ENCODE measurements around the gene TCF4. TPM values are rescaled to one million over a fixed set of nuclear protein-coding genes. Genes with fewer than 3 reads are reported as not detected.

The TCF4 gene
- total RNA-seq, 2 experiments from 2014 or later, result 0.21 to 0.26 TPM

DNA sequence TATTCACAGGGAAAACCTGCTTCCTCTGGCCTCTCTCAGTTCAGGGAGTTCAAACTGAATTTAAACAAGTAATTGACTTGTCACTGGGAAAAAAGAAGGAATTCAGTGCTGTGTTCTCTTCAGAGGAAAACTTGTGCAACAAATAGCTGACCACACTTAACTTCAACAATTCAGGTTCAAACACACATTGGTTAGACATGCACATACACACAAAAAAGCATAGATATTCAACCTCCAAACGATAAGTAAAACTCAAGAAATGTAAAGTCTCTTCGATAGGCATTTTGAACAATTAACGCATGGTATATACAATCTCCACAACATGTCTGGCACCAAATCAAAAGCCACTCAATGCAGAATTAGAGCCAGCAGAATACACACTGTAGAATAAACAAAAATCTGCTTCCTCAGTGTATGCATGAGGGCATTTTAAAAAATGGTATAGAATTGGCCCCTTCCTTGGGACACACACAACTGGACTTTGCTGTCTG, 269.0 kb downstream of the TCF4 start:
- Mint-ChIP-seq H3K27ac (no peak overlapping the region), H3K4me3 (no peak overlapping the region), H3K4me1 (ENCODE audit: low read depth) (peaks cover 12% of the 10 kb centered on the region), H3K9me3 (ENCODE audit: insufficient read depth) (no peaks in the 10 kb centered on the region), H3K36me3 (ENCODE audit: low read depth) (no peaks in the 10 kb centered on the region), H3K27me3 (ENCODE audit: low read depth) (peaks cover 35% of the 10 kb centered on the region)
- DNase-seq (no peak), ATAC-seq (no peak)
- ChIA-PET POLR2A (no interaction called here), CTCF (interaction anchor here (0.6 kb wide), 1 partner anchor 16 kb away, joined by 3 read pairs; no protein-coding TSS in a partner anchor)

DNA sequence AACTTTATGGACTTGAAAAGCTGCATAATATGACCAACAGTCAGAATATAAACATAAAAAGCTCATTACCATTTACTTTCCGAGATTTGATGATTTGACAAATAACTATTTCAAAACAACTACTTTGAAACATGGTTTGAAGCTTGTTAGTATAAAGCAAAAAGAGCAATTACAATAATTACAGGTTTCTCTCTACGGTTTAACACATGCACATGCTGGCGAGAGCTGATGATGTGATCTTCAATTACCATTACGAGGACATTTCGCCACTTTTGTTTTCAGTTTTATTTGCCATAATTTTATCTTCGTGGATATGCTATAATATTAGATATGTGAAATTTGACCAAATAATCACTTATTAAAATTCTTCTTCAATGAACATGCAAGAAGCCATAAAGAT, 270.1 kb downstream of the TCF4 start:
- no peak for DNase-seq
- no peak overlapping the region for H3K27ac Mint-ChIP-seq
- H3K4me1 Mint-ChIP-seq (ENCODE audit: low read depth), result peaks cover 12% of the 10 kb centered on the region
- ChIA-PET POLR2A (no interaction called here), CTCF (interaction anchor here (1.2 kb wide), 1 partner anchor 10 kb away, joined by 3 read pairs; no protein-coding TSS in a partner anchor)
- ATAC-seq, result no peak
- no peaks in the 10 kb centered on the region for H3K9me3 Mint-ChIP-seq (ENCODE audit: insufficient read depth)
- H3K27me3 Mint-ChIP-seq (ENCODE audit: low read depth), result peaks cover 28% of the 10 kb centered on the region
- H3K4me3 Mint-ChIP-seq, result no peak overlapping the region
- no peaks in the 10 kb centered on the region for H3K36me3 Mint-ChIP-seq (ENCODE audit: low read depth)

DNA sequence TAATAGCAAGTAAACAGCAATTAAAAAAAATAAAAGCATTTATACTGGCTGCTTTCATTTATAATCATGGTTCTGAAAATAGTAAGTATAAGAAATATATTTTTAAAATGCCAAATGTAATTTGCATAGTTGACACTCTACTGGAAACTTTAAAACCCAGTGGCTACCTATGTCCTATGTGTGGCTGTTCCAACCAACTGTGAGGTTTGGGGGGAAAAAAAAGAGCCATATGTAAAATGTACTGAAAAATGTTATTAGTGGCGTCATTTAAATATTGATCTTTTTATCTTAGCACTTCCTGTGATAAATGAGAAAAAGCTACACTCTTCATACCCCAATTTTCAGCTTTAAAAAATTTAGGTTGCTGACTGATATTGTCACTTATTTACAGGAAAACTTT, 270.7 kb downstream of the TCF4 start:
- ATAC-seq (no peak), DNase-seq (no peak)
- Mint-ChIP-seq H3K4me1 (ENCODE audit: low read depth) (peaks cover 12% of the 10 kb centered on the region), H3K27ac (no peak overlapping the region), H3K9me3 (ENCODE audit: insufficient read depth) (no peaks in the 10 kb centered on the region), H3K27me3 (ENCODE audit: low read depth) (peaks cover 25% of the 10 kb centered on the region), H3K4me3 (no peak overlapping the region), H3K36me3 (ENCODE audit: low read depth) (no peaks in the 10 kb centered on the region)
- ChIA-PET CTCF (interaction anchor here (1.2 kb wide), 1 partner anchor 11 kb away, joined by 3 read pairs; no protein-coding TSS in a partner anchor), POLR2A (no interaction called here)

DNA sequence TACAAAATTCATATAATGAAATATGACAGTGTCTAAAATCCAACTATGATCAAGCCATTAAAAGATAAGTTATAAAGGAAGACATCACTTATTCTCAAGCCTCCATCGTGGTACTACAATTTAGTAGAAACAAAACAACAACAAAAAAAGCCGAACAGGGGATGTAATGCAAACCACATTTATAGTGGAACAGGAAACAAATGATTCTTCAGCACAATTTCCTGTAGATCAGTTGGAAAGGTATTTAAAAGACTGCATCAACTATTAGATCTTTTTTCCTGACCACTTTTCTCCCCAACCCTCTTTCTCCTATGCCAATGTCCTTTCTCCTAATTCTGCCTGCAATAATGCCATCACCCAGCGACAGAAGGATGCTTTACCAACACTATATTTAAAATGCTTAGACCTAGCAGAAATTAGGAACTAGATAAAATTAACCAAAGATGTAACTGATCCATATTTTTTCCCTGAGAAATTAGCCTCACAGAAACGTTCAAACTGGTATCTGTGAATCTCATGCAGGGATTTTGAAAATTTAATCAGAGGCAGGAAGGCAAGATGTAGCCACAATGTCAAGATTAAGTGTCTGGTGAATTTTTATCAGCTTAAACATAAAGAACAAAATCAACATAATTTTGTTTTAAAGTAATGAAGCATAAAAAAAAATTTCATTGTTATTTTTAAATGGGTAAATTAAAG, 271.4 kb downstream of the TCF4 start:
- H3K27ac Mint-ChIP-seq, result no peak overlapping the region
- no peaks in the 10 kb centered on the region for H3K9me3 Mint-ChIP-seq (ENCODE audit: insufficient read depth)
- peaks cover 24% of the 10 kb centered on the region for H3K27me3 Mint-ChIP-seq (ENCODE audit: low read depth)
- peaks cover 11% of the 10 kb centered on the region for H3K4me1 Mint-ChIP-seq (ENCODE audit: low read depth)
- CTCF ChIA-PET, result no interaction called here
- H3K36me3 Mint-ChIP-seq (ENCODE audit: low read depth), result no peaks in the 10 kb centered on the region
- POLR2A ChIA-PET, result no interaction called here
- H3K4me3 Mint-ChIP-seq, result no peak overlapping the region
- DNase-seq, result no peak
- no peak for ATAC-seq

DNA sequence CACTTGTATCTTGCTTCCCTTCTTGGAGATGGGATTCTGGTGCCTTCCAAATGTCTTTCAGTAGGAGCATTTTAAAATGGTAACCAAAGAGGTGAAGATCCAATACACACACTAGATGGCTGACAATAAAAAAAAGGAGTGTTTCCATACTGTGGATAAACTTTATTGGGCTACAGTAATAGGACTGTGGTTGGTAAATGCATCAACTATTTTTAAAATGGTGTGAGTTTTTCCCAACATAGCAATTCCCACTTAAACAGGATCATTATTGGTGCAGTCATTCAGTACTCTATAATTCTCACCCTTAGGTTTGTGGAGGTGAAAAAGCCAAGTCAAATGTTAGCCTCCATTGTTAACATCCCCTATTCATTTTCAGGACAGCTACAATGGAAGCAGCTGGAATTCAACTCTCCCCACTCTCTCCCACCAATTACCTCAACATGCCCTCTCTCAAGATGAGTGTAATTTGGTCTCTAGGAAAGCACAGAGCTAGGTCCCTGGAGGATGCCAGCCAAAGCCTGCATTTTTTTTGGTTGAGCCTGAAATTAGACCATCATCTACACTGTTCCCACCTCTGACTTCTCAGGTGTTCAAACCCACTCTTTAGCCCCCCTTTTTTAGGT, 273.3 kb downstream of the TCF4 start:
- ChIA-PET CTCF (no interaction called here), POLR2A (no interaction called here)
- no peaks in the 10 kb centered on the region for H3K36me3 Mint-ChIP-seq (ENCODE audit: low read depth)
- ATAC-seq, result no peak
- no peak overlapping the region for H3K27ac Mint-ChIP-seq
- H3K4me3 Mint-ChIP-seq, result no peak overlapping the region
- peaks cover 5% of the 10 kb centered on the region for H3K4me1 Mint-ChIP-seq (ENCODE audit: low read depth)
- no peak for DNase-seq
- peaks cover 10% of the 10 kb centered on the region for H3K27me3 Mint-ChIP-seq (ENCODE audit: low read depth)
- no peaks in the 10 kb centered on the region for H3K9me3 Mint-ChIP-seq (ENCODE audit: insufficient read depth)

DNA sequence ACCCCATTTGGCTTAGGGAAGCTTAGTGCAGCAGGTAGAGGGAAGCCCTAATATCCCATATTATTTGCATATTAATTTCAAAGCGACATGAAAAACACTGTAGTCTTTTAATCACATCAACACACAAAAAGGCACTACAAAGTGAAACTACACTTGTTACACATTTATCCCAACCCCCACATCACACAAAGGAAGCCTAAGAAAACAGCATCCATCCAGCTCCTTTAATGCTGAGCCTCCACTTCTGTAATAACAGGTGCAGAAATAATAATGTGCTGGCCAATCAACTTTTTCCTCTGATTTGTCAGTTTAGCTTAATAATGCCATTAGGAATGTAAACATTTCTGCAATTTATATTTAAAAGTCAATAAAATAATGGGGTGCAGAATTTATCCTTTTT, 274.0 kb downstream of the TCF4 start:
- Mint-ChIP-seq H3K36me3 (ENCODE audit: low read depth) (no peaks in the 10 kb centered on the region), H3K4me3 (no peak overlapping the region), H3K9me3 (ENCODE audit: insufficient read depth) (no peaks in the 10 kb centered on the region), H3K4me1 (ENCODE audit: low read depth) (peaks cover 5% of the 10 kb centered on the region), H3K27ac (no peak overlapping the region), H3K27me3 (ENCODE audit: low read depth) (peaks cover 6% of the 10 kb centered on the region)
- ChIA-PET POLR2A (no interaction called here), CTCF (no interaction called here)
- ATAC-seq (no peak), DNase-seq (no peak)

DNA sequence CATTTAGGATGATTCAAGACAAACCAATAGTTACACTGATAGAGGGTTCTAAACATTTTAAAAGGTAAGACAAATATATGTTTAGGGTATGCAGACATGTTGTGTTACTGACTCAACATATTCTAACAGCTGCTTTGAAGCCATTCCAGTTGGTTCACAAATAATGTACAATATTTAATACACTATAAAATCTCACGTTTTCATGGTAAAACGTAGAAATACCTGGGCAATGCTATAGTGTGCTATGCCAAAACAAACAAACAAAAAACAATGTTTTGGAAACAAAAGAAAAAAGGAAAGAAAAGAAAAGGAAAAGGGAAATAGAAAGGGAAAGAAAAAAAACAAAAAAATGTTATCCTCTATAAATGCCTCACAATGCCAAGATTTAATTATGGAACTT, 277.1 kb downstream of the TCF4 start:
- POLR2A ChIA-PET, result no interaction called here
- DNase-seq, result no peak
- no peak for ATAC-seq
- no peak overlapping the region for H3K4me3 Mint-ChIP-seq
- H3K27ac Mint-ChIP-seq, result no peak overlapping the region
- CTCF ChIA-PET, result no interaction called here
- no peaks in the 10 kb centered on the region for H3K36me3 Mint-ChIP-seq (ENCODE audit: low read depth)
- no peaks in the 10 kb centered on the region for H3K27me3 Mint-ChIP-seq (ENCODE audit: low read depth)
- H3K4me1 Mint-ChIP-seq (ENCODE audit: low read depth), result no peaks in the 10 kb centered on the region
- no peaks in the 10 kb centered on the region for H3K9me3 Mint-ChIP-seq (ENCODE audit: insufficient read depth)

DNA sequence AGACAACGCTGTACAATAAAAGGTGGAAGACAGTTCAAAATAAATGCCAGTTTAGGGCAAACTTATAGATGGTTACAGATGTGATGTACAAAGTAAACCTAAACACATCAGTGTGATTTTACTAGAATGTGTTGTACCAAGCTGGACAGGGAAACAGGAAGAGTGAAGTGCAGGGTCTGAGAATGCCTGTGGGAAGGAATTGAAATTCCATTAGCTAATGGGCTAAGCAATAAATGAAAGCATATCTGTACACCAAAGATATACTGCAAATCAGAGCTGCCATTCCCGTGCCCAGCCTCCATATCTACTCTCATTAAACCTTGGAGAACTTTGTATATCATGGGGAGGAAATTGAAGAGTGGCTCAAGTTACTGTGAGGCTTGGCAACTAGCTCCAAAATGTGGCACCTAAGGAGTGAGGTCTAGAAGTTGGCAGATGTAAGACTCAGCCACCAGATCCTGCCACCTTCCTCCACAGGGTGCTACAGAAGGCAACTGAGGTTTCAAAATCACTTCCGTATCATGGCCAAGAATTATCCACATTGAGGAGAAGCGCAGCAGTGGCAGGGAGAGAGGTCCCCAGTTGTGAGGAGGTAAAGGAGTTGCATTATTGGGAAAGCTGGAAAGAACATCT, 277.8 kb downstream of the TCF4 start:
- CTCF ChIA-PET, result no interaction called here
- ATAC-seq (no peak), DNase-seq (no peak)
- no peaks in the 10 kb centered on the region for H3K9me3 Mint-ChIP-seq (ENCODE audit: insufficient read depth)
- POLR2A ChIA-PET, result no interaction called here
- no peaks in the 10 kb centered on the region for H3K27me3 Mint-ChIP-seq (ENCODE audit: low read depth)
- H3K27ac Mint-ChIP-seq, result no peak overlapping the region
- no peaks in the 10 kb centered on the region for H3K36me3 Mint-ChIP-seq (ENCODE audit: low read depth)
- H3K4me1 Mint-ChIP-seq (ENCODE audit: low read depth), result no peaks in the 10 kb centered on the region
- no peak overlapping the region for H3K4me3 Mint-ChIP-seq

DNA sequence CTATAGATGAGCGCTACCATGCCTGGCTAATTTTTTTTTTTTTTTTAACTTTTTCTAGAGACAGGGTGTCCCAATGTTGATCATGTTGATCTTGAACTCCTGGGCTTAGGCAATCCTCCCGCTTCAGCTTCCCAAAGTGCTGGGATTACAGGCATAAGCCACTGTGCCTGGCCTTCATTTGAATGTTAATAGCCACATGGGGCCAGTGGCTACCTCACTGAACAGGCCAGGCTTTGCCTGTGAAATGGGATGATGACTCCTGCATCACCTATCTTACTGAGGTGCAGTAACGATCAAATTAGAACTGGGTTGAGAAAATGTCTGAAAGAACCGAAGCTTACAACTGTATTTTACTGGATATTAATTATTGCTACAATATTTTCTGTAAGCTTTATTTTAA, 278.7 kb downstream of the TCF4 start:
- no peaks in the 10 kb centered on the region for H3K4me1 Mint-ChIP-seq (ENCODE audit: low read depth)
- no peak overlapping the region for H3K4me3 Mint-ChIP-seq
- H3K36me3 Mint-ChIP-seq (ENCODE audit: low read depth), result no peaks in the 10 kb centered on the region
- H3K27ac Mint-ChIP-seq, result no peak overlapping the region
- H3K9me3 Mint-ChIP-seq (ENCODE audit: insufficient read depth), result no peaks in the 10 kb centered on the region
- POLR2A ChIA-PET, result no interaction called here
- DNase-seq (no peak), ATAC-seq (no peak)
- H3K27me3 Mint-ChIP-seq (ENCODE audit: low read depth), result no peaks in the 10 kb centered on the region
- CTCF ChIA-PET, result no interaction called here

DNA sequence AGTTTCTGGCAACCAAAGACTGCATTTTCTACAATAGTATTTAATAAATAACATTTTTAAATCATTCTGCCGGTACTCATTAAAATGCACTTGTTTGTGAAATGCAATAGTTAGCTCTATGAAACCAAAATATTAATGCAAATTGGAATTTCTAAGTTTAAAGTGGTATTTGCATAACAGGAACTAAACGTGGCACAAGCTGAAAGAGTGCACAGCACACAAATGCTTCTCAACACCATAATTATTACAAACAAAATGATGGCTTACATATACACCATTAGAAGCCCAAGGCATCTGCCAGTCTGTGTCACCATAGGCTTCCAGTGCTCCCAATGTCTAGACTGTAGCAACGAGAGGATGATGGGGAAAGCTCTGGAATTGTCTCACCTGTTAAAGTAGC, 280.5 kb downstream of the TCF4 start:
- Mint-ChIP-seq H3K36me3 (ENCODE audit: low read depth) (no peaks in the 10 kb centered on the region), H3K9me3 (ENCODE audit: insufficient read depth) (no peaks in the 10 kb centered on the region), H3K27me3 (ENCODE audit: low read depth) (no peaks in the 10 kb centered on the region), H3K4me1 (ENCODE audit: low read depth) (no peaks in the 10 kb centered on the region), H3K4me3 (no peak overlapping the region), H3K27ac (no peak overlapping the region)
- ChIA-PET CTCF (no interaction called here), POLR2A (no interaction called here)
- DNase-seq (no peak), ATAC-seq (no peak)

DNA sequence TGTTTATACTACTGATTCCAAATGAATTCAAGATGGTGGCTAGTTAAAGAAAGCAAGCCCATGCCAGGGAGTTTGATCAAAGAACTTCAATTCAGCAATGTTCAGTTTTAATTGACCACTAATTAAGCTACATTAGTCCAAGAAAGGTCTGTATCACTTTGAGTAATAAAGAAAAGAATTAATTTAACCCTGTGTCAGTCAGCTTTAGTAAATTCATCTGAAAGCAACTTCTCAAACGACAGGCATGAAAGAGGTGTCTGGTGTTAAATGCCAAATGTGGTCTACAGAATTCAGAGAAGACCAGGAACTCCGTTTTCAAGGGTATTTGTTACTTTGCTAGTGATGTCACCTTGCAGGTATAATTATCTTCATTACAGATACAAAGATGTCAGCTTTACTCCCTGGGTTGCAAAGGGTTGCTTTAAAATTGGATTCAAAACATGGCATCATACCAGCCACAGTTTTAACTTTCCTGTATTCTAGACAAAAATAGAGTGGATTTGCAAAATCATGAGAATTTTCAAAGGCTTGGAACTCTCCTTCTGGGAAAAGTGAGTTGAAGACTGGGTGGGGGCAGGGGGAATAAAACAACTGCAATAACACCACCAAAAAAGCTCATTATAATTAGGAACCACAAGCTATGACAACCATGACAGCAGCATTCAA, 281.5 kb downstream of the TCF4 start:
- CTCF ChIA-PET, result no interaction called here
- no peaks in the 10 kb centered on the region for H3K27me3 Mint-ChIP-seq (ENCODE audit: low read depth)
- no peaks in the 10 kb centered on the region for H3K9me3 Mint-ChIP-seq (ENCODE audit: insufficient read depth)
- H3K27ac Mint-ChIP-seq, result no peak overlapping the region
- no peaks in the 10 kb centered on the region for H3K4me1 Mint-ChIP-seq (ENCODE audit: low read depth)
- H3K4me3 Mint-ChIP-seq, result no peak overlapping the region
- POLR2A ChIA-PET, result no interaction called here
- ATAC-seq, result no peak
- H3K36me3 Mint-ChIP-seq (ENCODE audit: low read depth), result no peaks in the 10 kb centered on the region
- DNase-seq, result no peak

DNA sequence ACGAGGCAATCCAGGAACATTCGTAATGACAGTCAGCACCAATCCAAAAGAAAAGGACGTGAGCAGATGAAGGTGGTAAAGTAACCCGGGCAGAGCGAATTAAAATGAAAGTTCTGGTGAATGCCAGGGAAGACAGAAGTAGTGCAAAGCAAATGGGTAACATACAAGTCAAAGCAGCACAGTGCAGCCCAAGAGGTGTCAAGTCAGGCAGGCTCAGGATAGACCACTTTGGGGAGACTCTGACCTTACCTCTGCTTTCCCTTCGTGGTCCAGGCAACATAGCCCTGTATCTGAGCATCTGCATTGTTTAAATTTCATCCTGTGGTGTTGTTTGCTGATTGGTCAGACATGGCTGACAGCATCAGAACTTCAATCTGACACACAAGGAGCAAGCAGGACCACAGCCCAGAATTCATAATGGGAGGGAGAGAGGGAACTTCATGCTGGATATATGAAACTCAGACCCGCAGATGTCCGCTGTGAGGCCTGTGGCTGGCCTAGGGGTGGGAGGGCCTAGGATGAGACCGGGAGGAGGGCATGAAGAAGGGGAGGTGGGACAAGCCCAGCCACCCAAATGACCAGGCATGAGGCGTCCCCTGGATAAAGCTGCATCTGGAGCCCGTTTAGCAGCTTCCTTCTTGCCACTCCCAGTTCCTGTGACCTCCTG, 285.7 kb downstream of the TCF4 start:
- Mint-ChIP-seq H3K36me3 (ENCODE audit: low read depth) (no peaks in the 10 kb centered on the region), H3K9me3 (ENCODE audit: insufficient read depth) (no peaks in the 10 kb centered on the region), H3K4me1 (ENCODE audit: low read depth) (no peaks in the 10 kb centered on the region), H3K27ac (no peak overlapping the region), H3K27me3 (ENCODE audit: low read depth) (no peaks in the 10 kb centered on the region), H3K4me3 (no peak overlapping the region)
- DNase-seq (no peak), ATAC-seq (no peak)
- ChIA-PET POLR2A (no interaction called here), CTCF (interaction anchor here (0.8 kb wide), 1 partner anchor 16 kb away, joined by 3 read pairs; no protein-coding TSS in a partner anchor)

Data from activated CD8-positive, alpha-beta T cell treated with anti-CD3 and anti-CD28 coated beads, Interleukin-2, amount 10 ng/mL, durations not matched to agents 7 days and 5 days (primary cell).